Stimulated activated memory B cell treated with anti-CD40 and anti-IgM and Interleukin-4, amounts not matched to agents 10 μg/mL and 1 μg/mL and 100 μg/mL, for 72 hours (primary cell): ENCODE results near the gene CFAP69.

Source experiments
- ATAC-seq: fragments of 150-1000 bp; cut with Tn5 transposase; 2 replicates; pipeline ENCODE4 v1.10.0; 2021
- H3K27ac Mint-ChIP-seq: one replicate; pipeline ENCODE4 v1.8.0; 2022; ENCODE audit warnings: mild to moderate bottlenecking, mixed read lengths
- H3K27me3 Mint-ChIP-seq: one replicate; pipeline ENCODE4 v1.8.0; 2022; ENCODE audit warnings: mixed read lengths
- H3K36me3 Mint-ChIP-seq: one replicate; pipeline ENCODE4 v1.8.0; 2022; ENCODE audit warnings: mixed read lengths
- H3K4me1 Mint-ChIP-seq: one replicate; pipeline ENCODE4 v1.8.0; 2022; ENCODE audit warnings: mixed read lengths
- H3K4me3 Mint-ChIP-seq: one replicate; pipeline ENCODE4 v1.8.0; 2022; ENCODE audit warnings: mild to moderate bottlenecking, moderate library complexity, mixed read lengths
- H3K9me3 Mint-ChIP-seq: one replicate; pipeline ENCODE4 v1.8.0; 2022; ENCODE audit warnings: mixed read lengths

Gene CFAP69

GRCh38 chr7:90222811-90223725, 21.9 kb upstream of the CFAP69 start:
- Mint-ChIP-seq H3K27me3 (peaks cover 55% of the 10 kb centered on the region), H3K27ac (no peak overlapping the region), H3K4me1 (no peaks in the 10 kb centered on the region), H3K9me3 (no peaks in the 10 kb centered on the region), H3K4me3 (no peak overlapping the region), H3K36me3 (no peaks in the 10 kb centered on the region)
- ATAC-seq = no peak

DNA sequence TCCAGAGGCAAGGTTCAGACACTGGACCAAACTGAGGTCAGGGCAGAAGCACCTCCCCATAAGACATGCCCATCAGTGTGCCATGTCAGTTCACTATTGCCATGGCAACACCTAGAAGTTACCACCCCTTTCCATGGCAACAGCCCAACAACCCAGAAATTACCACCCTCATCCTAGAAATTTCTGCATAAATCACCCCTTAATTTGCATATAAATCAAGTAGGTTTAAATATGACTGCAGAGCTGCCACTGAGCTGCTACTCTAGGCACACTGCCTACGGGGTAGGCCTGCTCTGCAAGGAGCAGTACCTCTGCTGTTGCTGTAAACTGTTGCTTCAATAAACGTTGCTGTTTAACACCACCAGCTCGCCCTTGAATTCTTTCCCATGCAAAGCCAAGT, 20.8 kb upstream of the CFAP69 start:
- ATAC-seq = no peak
- Mint-ChIP-seq H3K9me3 (no peaks in the 10 kb centered on the region), H3K4me3 (no peak overlapping the region), H3K4me1 (no peaks in the 10 kb centered on the region), H3K36me3 (no peaks in the 10 kb centered on the region), H3K27me3 (peaks cover 64% of the 10 kb centered on the region), H3K27ac (no peak overlapping the region)

- Mint-ChIP-seq H3K9me3 (no peaks in the 10 kb centered on the region), H3K36me3 (no peaks in the 10 kb centered on the region), H3K27ac (no peak overlapping the region), H3K4me1 (no peaks in the 10 kb centered on the region), H3K4me3 (no peak overlapping the region), H3K27me3 (peaks cover 59% of the 10 kb centered on the region)
- ATAC-seq = no peak
These were observed 19.8 kb upstream of the CFAP69 start for GRCh38 chr7:90225181-90225580.

DNA sequence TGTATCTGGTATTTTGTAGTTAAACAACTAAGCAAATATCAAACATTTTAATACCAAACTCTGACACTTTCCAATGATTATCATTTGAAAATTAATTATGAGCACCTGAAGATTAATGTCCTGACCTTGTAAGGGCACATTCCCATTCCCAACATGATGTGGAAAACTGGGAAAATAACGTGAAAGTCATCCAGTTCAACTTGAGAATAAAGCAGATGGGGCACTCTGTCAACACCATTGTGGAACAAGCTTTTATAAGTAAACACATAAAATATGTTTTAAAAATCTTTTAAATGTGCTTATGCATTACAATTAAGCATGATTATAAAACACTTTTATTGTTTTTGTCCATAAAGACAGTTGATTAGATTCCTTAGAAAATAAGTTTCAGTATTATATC, 19.4 kb upstream of the CFAP69 start:
- ATAC-seq = no peak
- H3K36me3 Mint-ChIP-seq = no peaks in the 10 kb centered on the region
- peaks cover 55% of the 10 kb centered on the region for H3K27me3 Mint-ChIP-seq
- H3K4me1 Mint-ChIP-seq = no peaks in the 10 kb centered on the region
- H3K4me3 Mint-ChIP-seq = no peak overlapping the region
- H3K9me3 Mint-ChIP-seq = no peaks in the 10 kb centered on the region
- no peak overlapping the region for H3K27ac Mint-ChIP-seq

- H3K9me3 Mint-ChIP-seq = no peaks in the 10 kb centered on the region
- H3K27ac Mint-ChIP-seq = no peak overlapping the region
- H3K27me3 Mint-ChIP-seq = peaks cover 38% of the 10 kb centered on the region
- ATAC-seq = no peak
- no peaks in the 10 kb centered on the region for H3K36me3 Mint-ChIP-seq
- H3K4me3 Mint-ChIP-seq = no peak overlapping the region
- H3K4me1 Mint-ChIP-seq = no peaks in the 10 kb centered on the region
These were observed 17.7 kb upstream of the CFAP69 start for GRCh38 chr7:90227259-90227658.

- Mint-ChIP-seq H3K36me3 (no peaks in the 10 kb centered on the region), H3K27ac (no peak overlapping the region), H3K27me3 (peaks cover 20% of the 10 kb centered on the region), H3K4me1 (no peaks in the 10 kb centered on the region), H3K4me3 (no peak overlapping the region), H3K9me3 (no peaks in the 10 kb centered on the region)
- ATAC-seq = no peak
These were observed 15.3 kb upstream of the CFAP69 start for GRCh38 chr7:90229682-90230081.

- H3K9me3 Mint-ChIP-seq = no peaks in the 10 kb centered on the region
- H3K27ac Mint-ChIP-seq = no peak overlapping the region
- H3K4me3 Mint-ChIP-seq = no peak overlapping the region
- ATAC-seq = no peak
- peaks cover 19% of the 10 kb centered on the region for H3K27me3 Mint-ChIP-seq
- no peaks in the 10 kb centered on the region for H3K36me3 Mint-ChIP-seq
- H3K4me1 Mint-ChIP-seq = no peaks in the 10 kb centered on the region
These were observed 14.1 kb upstream of the CFAP69 start for GRCh38 chr7:90230834-90231233.

GRCh38 chr7:90231304-90231703, 13.7 kb upstream of the CFAP69 start:
- Mint-ChIP-seq H3K4me3 (no peak overlapping the region), H3K36me3 (no peaks in the 10 kb centered on the region), H3K4me1 (no peaks in the 10 kb centered on the region), H3K9me3 (no peaks in the 10 kb centered on the region), H3K27ac (no peak overlapping the region), H3K27me3 (peaks cover 19% of the 10 kb centered on the region)
- no peak for ATAC-seq

DNA sequence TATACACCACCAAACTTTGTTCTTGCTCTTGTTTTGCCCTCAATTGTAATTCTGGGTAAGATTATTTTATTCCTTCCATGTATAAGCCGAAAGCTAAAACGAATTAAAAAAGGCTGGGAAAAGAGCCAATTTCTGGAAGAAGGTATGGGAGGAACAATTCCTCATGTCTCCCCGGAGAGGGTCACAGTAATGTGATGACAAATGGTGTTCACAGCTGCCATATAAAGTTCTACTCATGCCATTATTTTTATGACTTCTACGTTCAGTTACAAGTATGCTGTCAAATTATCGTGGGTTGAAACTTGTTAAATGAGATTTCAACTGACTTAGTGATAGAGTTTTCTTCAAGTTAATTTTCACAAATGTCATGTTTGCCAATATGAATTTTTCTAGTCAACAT, 12.5 kb upstream of the CFAP69 start:
- no peaks in the 10 kb centered on the region for H3K36me3 Mint-ChIP-seq
- ATAC-seq = no peak
- H3K9me3 Mint-ChIP-seq = no peaks in the 10 kb centered on the region
- no peak overlapping the region for H3K27ac Mint-ChIP-seq
- H3K4me3 Mint-ChIP-seq = no peak overlapping the region
- H3K4me1 Mint-ChIP-seq = no peaks in the 10 kb centered on the region
- H3K27me3 Mint-ChIP-seq = peaks cover 10% of the 10 kb centered on the region

DNA sequence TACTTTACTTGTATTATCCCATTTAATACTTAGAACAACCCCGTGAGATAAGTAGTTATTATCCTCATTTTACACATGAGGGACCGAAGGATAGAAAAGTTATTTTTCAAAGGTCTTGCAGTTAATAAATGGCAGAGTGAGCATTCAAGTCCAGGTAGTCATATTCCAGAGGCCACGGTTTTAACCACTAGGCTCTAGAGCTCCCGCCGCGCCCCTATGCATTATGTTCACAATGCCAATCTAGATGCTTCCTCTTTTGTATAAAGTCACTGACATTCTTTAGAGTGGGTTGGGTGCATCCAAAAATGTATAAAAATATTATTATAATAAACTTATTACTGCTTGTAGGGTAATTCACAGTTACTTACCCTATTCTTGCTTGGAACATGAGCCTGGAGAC, 11.4 kb upstream of the CFAP69 start:
- Mint-ChIP-seq H3K27me3 (peaks cover 4% of the 10 kb centered on the region), H3K4me1 (peaks cover under 1% of the 10 kb centered on the region), H3K4me3 (no peak overlapping the region), H3K9me3 (no peaks in the 10 kb centered on the region), H3K36me3 (no peaks in the 10 kb centered on the region), H3K27ac (no peak overlapping the region)
- no peak for ATAC-seq

GRCh38 chr7:90236721-90237289, 8.2 kb upstream of the CFAP69 start:
- Mint-ChIP-seq H3K27me3 (no peaks in the 10 kb centered on the region), H3K4me1 (peaks cover 8% of the 10 kb centered on the region), H3K4me3 (no peak overlapping the region), H3K9me3 (no peaks in the 10 kb centered on the region), H3K27ac (no peak overlapping the region), H3K36me3 (no peaks in the 10 kb centered on the region)
- no peak for ATAC-seq

DNA sequence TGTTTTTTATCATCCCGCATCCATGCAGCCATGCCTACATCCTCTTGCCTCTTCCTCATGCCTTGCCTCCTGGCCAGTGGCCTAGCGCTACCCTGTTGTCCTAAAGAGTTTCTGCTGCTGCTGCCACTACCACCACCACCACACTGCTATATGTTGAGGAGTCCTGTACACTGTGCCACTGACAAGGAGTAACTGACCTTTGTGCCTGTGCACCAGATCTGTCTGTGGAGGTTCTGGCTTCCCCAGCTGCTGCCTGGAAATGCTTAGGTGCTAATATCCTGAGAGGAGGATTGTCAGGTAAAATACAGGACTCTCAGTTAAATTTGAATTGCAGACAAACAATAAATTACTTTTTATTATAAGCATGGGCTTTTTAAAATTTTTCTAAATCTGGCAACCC, 7.0 kb upstream of the CFAP69 start:
- Mint-ChIP-seq H3K4me3 (no peak overlapping the region), H3K36me3 (no peaks in the 10 kb centered on the region), H3K27ac (no peak overlapping the region), H3K9me3 (no peaks in the 10 kb centered on the region), H3K4me1 (peaks cover 15% of the 10 kb centered on the region), H3K27me3 (no peaks in the 10 kb centered on the region)
- ATAC-seq = no peak

DNA sequence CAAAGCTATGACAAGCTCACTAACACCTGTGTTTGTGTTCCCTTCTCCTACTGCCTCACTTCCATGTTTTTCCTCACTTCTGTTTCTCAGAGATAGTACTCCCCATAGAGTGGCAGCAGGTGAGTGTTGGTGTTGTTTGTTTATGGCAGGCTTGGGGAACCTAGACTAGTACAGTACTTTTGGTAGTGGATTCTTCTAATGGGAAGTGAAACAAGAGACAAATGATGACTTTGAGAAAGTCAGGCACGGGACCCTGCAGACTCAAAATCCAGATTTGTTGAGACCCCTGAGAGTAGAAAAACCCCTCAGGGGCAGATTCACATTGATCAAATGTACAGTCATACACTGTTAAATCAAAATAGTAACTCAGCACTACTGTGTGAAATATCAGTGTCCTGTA, 6.4 kb upstream of the CFAP69 start:
- no peaks in the 10 kb centered on the region for H3K9me3 Mint-ChIP-seq
- no peak overlapping the region for H3K27ac Mint-ChIP-seq
- H3K4me1 Mint-ChIP-seq = peaks cover 17% of the 10 kb centered on the region
- peak; percentile 58 for ATAC-seq
- no peaks in the 10 kb centered on the region for H3K36me3 Mint-ChIP-seq
- no peak overlapping the region for H3K4me3 Mint-ChIP-seq
- H3K27me3 Mint-ChIP-seq = no peaks in the 10 kb centered on the region

GRCh38 chr7:90239050-90239449, 5.9 kb upstream of the CFAP69 start:
- ATAC-seq = no peak
- no peaks in the 10 kb centered on the region for H3K27me3 Mint-ChIP-seq
- no peaks in the 10 kb centered on the region for H3K9me3 Mint-ChIP-seq
- no peak overlapping the region for H3K4me3 Mint-ChIP-seq
- H3K36me3 Mint-ChIP-seq = no peaks in the 10 kb centered on the region
- H3K4me1 Mint-ChIP-seq = peaks cover 21% of the 10 kb centered on the region
- H3K27ac Mint-ChIP-seq = no peak overlapping the region

GRCh38 chr7:90239625-90240228, 5.2 kb upstream of the CFAP69 start:
- H3K27me3 Mint-ChIP-seq = no peaks in the 10 kb centered on the region
- H3K4me1 Mint-ChIP-seq = peaks cover 27% of the 10 kb centered on the region
- no peak overlapping the region for H3K4me3 Mint-ChIP-seq
- H3K36me3 Mint-ChIP-seq = no peaks in the 10 kb centered on the region
- no peaks in the 10 kb centered on the region for H3K9me3 Mint-ChIP-seq
- H3K27ac Mint-ChIP-seq = no peak overlapping the region
- no peak for ATAC-seq
